GM21619 (cell line): ENCODE results near the gene CHPF2.

Experiments
- ATAC-seq: cut with Tn5 transposase; IDR thresholded peaks from one replicate; pipeline ENCODE4 v1.9.1; 2021; ENCODE audit not compliant: unreplicated experiment

Gene CHPF2

DNA sequence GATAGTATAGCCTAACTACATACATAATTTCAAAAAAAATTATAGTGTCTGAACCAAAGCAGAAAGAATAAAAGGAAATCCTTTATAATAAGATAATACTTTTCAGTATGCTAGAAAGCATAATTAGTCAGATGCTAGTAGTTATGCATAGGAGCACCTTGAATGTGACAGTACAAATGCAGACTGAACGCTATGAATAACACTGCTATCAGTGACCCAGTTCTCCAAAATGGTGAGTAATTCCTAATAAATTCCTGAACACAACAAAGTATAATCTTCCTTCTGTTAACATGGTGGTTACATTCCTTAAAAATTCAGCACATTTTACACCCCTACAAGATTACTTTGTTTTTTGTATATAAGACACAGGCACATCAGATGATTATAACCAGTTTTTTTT is 1.2 kb upstream of the CHPF2 start:
- no peak for ATAC-seq

DNA sequence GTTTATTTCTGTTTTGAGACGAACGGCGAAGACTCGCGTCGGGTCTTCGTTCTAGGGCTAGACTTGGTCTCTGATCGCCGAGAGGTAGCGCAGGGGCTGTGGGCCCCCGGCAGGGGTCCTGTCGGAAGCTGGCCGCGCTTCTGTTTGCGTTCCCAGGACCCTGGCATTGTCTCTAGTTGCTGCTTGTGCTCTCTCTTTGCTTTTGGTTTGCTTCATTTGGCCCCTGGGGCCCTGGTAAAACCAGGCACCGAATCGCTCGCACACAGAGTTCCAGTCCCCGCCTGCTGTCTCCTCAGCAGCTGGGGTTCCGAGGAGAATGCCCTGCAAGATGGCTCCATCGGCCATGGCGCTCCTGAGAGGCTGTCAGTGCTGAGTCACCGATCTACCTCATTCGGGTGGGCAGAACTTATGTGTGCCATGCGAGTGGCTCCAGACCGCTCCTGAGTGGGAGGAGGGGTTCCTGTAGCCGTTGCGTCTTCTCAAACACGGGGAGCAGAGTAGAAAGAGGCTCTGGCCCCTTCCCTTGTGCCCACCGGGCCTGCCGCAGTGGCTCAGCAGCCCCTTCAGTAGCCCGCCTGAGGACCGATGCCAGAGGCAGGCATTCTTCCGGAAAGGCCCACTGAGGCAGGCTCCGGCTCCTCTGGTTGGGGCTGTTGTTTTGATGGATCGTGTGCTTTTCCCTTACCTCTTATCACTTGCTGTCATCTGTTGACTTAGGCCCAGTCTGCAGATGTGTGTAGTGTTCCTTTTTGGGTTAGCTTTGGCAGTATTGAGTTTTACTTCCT is 826 bp downstream of the CHPF2 start:
- ATAC-seq = peak; percentile 34

DNA sequence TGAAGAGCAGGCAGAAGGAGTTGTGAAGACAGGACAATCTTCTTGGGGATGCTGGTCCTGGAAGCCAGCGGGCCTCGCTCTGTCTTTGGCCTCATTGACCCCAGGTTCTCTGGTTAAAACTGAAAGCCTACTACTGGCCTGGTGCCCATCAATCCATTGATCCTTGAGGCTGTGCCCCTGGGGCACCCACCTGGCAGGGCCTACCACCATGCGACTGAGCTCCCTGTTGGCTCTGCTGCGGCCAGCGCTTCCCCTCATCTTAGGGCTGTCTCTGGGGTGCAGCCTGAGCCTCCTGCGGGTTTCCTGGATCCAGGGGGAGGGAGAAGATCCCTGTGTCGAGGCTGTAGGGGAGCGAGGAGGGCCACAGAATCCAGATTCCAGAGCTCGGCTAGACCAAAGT is 1.5 kb downstream of the CHPF2 start:
- no peak for ATAC-seq

DNA sequence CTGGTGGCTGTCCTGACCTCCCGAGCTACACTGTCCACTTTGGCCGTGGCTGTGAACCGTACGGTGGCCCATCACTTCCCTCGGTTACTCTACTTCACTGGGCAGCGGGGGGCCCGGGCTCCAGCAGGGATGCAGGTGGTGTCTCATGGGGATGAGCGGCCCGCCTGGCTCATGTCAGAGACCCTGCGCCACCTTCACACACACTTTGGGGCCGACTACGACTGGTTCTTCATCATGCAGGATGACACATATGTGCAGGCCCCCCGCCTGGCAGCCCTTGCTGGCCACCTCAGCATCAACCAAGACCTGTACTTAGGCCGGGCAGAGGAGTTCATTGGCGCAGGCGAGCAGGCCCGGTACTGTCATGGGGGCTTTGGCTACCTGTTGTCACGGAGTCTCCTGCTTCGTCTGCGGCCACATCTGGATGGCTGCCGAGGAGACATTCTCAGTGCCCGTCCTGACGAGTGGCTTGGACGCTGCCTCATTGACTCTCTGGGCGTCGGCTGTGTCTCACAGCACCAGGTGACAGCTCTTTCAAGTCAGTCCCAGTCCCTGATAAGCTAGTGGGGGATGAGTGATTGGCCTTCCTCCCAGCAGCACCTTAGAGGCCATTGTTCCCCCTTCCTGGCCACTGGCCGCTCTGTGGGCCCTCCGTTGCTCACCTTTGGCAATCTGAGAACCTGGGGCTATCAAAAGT is 3.0 kb downstream of the CHPF2 start:
- no peak for ATAC-seq

DNA sequence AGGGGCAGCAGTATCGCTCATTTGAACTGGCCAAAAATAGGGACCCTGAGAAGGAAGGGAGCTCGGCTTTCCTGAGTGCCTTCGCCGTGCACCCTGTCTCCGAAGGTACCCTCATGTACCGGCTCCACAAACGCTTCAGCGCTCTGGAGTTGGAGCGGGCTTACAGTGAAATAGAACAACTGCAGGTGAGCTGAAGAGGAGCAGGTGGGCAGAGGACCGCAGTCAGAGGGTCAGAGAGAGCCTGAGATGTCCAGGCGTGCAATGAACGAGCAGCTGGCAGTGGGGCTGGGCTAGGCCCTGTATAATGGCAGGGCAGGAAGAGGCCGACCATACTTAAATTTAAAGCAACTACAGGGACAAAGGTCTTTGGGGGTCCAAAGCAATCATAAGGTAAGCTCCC is 4.1 kb downstream of the CHPF2 start:
- ATAC-seq = no peak

DNA sequence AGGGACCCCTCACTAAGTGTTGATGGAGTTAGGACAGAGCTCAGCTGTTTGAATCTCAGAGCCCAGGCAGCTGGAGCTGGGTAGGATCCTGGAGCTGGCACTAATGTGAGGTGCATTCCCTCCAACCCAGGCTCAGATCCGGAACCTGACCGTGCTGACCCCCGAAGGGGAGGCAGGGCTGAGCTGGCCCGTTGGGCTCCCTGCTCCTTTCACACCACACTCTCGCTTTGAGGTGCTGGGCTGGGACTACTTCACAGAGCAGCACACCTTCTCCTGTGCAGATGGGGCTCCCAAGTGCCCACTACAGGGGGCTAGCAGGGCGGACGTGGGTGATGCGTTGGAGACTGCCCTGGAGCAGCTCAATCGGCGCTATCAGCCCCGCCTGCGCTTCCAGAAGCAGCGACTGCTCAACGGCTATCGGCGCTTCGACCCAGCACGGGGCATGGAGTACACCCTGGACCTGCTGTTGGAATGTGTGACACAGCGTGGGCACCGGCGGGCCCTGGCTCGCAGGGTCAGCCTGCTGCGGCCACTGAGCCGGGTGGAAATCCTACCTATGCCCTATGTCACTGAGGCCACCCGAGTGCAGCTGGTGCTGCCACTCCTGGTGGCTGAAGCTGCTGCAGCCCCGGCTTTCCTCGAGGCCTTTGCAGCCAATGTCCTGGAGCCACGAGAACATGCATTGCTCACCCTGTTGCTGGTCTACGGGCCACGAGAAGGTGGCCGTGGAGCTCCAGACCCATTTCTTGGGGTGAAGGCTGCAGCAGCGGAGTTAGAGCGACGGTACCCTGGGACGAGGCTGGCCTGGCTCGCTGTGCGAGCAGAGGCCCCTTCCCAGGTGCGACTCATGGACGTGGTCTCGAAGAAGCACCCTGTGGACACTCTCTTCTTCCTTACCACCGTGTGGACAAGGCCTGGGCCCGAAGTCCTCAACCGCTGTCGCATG is 5.2 kb downstream of the CHPF2 start:
- no peak for ATAC-seq

DNA sequence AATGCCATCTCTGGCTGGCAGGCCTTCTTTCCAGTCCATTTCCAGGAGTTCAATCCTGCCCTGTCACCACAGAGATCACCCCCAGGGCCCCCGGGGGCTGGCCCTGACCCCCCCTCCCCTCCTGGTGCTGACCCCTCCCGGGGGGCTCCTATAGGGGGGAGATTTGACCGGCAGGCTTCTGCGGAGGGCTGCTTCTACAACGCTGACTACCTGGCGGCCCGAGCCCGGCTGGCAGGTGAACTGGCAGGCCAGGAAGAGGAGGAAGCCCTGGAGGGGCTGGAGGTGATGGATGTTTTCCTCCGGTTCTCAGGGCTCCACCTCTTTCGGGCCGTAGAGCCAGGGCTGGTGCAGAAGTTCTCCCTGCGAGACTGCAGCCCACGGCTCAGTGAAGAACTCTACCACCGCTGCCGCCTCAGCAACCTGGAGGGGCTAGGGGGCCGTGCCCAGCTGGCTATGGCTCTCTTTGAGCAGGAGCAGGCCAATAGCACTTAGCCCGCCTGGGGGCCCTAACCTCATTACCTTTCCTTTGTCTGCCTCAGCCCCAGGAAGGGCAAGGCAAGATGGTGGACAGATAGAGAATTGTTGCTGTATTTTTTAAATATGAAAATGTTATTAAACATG is 6.0 kb downstream of the CHPF2 start:
- no peak for ATAC-seq

DNA sequence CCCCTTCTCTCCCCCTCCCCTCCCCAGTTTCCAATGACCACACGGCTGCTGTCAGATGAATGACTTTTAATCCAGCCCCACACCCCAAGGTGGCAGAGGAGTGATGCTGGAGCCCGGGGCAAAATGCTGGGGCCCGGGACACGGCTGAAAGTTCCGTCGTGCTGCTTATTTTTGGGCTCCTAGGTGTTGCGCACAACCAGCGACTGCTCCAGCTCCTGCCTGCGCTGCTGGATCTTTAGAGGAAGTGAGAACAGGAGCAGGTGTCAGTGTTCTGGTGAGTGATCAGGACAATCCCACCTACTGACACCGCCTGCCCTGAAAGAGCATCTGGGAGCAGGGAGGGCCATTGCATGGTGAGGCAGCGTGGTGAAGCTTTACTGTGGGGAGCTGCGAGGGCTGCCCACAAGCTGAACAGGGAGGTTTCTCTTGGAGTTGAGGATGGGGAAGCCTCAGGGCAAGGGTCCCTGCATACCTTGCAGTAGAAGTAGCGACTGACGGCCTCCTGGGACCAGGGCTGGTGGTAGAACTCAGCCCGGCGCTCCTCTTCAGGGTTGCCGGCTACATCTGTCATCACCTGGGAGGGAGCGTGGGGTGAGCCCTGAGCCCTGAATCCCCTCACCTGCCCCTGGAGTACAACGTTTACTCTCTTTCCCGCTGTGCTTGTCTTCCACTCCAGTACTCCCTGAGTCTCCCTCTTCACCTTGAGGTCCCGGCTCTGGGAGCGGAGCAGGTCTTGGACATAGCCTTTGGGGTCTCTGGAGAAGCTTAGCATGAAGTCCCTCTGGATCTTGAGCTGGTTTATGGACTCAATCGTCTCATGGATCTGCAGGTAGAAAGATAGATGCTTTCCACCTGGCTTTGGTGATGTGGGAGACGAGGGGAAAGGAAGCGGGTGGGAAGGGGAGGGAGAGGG is 6.9 kb downstream of the CHPF2 start:
- no peak for ATAC-seq

DNA sequence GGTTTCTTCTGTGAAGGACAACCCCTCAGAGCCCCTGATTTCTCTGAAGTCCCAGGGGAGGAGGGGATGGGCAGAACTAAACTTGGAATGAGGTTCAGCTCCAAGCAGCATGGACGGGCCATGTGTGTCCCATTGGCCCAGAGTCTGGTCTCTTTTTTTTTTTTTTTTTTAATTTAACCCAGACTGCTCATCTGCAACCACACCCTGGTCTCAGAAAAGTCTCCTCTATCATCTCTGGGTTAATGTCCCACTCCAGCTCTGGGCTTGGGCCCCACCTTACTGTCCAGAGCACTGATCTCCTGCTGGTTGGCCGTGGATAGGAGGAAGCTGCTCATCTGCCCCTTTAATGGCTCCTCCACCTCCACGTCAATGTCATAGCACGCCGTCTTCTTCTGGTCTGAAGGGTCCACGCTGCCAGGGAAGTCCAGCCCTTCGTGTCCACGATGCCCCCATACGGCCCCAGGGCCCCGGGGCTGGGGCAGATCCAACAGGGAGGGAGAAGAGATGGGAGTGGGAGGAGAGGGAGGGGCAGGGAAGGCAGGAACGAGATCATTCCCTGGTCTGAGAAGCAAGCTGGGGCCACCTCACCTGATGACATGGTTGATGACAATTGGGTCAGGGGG is 7.7 kb downstream of the CHPF2 start:
- no peak for ATAC-seq

DNA sequence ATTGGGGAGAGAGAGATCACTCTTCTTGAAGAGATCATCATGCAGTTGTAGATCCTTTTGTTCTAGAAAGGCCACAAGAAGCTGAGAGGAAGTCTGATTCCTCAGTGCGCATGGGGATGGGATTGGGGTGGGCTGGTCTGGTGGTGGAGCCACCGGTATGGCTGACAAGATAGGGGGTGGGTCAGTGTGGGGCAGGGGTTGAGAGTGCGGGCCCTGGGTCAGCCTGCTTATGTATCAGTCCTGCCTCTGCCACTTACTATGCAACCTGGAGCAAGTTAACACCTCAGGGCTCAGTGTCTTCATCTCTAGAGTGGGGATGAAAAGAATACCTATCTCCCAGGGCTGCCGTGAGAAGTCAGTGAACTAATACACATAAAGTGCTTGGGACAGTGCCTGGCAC is 8.3 kb downstream of the CHPF2 start:
- no peak for ATAC-seq

DNA sequence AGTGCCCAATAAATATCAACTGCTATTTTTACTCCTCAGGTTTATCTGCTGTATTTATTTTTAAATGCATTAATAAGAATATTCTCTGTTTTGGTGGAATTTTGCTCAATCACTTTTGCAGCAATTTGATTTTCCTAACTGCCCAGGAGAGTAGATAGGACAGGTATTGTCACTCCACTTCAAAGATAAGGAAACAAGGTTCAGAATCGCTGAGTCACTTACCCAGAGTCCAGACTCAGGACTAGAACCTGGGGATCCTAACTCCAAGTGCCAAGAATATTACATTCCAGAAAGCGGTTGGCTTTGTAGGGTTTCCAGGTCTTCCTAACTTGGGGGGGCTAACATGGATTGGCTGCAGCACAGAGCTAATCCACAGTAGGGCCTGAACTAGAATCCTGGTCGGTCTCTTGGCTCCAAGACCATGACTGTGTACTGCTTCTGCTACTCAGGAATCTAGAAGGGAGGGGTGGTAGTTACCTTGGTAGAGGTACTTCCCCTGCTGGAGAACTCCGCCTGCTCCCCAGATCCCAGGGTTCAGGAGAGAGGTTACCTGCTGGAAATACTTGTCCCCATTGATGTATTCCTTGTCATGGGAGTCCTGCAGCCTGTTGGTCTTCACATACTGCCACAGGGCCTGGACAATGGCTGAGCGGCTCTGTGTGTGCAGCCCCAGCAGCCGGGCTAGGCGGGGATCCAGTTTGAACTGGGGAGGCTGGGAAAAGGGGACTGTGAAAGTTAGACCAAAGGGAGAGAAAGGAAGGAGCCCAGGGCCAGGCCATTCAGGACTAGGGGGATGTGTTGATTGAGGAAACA is 8.9 kb downstream of the CHPF2 start:
- no peak for ATAC-seq

DNA sequence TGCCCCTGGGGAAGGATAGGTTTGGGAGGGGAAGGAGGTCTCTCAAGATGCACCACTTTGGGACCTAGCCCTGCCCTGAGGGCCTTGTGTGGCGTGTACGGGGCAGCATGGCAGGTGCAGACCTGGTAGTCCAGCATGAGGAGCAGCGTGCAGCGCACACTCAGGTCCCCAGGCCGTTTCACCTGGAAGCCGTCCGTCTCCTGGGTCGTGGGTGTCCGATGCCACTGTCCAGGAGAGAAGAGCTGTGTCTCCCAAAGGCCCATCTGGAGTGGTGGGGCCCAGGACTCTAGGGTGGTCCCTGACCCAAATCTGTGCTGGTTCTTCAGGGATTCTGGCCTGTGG is 9.4 kb downstream of the CHPF2 start:
- ATAC-seq = no peak

DNA sequence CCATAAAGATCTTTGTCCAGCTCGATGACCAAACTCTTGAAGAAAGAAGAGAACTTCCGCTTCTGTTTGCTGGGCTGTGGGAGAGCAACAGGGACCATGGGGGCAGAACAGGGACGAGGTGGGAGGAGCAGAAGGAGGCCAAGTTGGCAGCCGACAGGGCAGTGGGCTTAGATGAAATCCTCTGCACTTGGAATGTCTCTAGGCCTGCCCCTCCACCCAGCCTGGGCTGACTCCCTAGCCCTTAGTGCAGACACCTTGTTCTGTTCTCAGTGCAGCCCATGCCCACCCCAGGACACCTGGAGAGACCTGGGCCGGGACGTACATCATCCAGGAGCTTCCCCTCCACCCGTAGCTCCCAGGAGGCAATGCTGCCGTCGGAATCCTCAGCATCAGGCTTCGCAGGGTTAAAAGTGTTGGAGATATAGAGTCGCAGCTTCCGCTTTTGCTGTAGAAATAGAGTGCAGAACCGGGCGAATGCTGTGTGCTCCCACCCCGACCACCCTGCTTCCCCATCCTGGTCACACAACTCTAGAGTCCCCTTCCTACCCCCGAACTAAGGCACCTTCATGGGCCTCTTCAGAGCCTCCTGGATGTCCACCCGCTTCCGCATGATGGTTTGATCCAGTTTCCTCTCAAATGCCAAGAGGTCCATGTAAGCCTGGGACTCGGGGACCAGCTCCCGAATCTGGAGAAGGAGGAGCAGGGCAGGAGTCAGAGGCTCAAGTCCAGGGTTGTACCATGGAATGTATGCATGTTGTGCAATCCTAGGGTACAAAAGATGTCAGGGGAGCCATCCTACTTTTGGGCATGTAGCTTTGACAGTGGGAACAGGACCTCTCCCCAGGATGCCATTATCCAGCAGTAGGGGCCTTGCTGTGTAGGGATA is 10.1 kb downstream of the CHPF2 start:
- ATAC-seq = no peak

DNA sequence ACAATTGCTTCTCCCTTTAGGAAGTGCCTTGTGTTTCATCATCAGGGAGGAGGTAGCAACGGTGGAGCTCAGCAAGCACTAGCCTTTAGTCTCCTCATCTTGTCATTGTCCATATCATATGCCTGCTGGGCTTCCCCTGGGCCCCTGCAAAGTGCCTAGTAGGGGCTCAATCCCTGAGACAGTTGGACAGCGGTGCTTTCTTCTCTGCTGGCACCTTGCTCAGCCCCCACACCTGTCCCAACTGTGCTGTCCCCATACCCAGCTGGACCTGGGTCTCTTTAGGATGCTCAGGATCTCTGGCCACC is 10.7 kb downstream of the CHPF2 start:
- no peak for ATAC-seq

DNA sequence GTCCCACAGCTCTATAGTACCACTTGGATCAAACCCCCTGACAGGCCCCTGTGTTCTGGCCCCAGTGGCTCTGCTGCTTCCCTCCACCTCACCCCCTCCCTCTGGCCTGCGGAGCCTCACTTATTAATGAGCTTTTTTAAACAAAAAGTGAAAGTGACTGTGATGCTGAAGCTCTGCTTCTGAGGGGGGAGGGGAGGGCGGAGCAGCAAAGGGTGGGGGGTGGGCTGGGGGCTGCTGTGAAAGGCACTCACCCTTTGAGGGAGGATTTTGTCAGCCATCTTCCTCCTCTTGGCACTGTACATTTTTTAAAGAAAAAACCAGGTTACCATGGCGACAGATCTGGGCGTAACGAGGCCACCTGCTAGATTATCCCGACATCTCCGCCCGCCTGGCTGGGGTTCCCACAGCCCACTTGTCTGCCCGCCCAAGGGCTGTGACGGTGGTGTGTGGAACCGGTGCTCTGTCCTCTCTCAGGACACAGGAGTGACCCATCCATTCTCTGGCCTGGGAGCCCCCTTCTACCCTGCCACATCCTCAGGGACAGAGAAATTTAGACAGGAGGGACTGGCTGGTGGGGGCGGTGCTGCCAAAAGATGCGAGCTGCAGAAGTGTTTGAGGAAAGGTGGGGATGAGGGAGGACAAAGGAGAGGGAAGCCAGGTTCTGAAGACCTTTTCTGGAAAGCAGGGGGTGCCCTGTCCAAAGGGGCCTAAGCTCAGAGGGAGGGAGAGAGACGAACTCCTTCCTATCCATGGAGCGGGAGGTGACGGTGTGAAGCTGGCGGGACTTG is 11.3 kb downstream of the CHPF2 start:
- no peak for ATAC-seq

DNA sequence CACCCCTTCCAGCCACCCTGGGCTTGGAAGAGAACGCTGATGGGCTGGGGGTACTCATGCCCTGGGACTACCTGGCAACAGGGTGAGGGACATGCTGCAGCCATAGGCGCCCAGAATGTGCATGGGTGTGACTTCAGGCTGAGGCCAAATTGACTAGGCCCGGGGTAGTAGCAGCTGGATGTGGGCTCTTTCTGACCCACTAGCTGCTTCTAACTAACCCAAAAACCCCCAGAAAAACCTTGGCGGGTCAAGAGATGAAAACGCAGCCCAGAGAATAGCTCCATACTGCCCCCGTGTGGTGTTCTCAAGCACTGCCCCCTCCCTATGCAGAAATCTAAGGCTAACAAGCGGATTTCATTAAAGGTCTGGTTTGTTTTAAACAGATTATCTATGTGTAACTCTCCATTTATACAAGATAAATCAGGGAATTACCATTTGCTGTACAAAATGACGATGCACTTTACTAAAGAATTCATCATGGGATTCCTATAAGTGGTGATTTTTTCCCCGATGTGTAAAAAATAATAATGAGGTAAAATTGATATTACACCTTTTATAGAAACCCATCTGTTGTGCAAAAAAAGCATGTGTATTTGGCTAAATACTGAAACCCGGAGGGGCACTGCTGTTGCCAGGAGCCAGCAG is 12.0 kb downstream of the CHPF2 start:
- ATAC-seq = no peak

DNA sequence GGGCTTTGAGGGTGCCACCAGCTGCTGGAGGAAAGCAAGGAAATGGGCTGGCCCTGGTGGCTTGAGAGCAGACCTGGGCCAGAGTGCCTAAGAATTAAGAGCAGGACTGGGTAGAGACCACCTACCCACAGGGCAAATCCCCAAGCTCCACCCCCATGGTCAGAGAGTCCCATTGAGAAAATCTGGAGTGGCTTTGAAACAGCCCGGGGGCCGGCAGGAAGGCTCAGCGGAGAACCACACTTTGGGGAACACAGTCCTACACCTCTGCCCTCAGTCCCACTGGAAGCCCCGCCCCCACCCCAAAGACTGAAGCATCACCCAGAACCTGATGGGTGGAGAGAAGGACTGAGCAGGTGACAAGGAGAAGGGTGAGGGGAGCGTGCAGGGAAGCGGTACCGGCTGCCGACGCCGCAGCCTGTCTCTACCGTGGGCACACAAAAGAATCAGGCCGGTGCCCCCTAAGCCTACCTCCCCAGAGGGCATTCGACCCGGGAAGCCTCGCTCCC is 12.6 kb downstream of the CHPF2 start:
- ATAC-seq = no peak
